ENCODE measurements around the gene CACTIN. TPM values are rescaled to one million over a fixed set of nuclear protein-coding genes. Genes with fewer than 3 reads are reported as not detected.

The CACTIN gene
- total and polyA plus RNA-seq, 2 of the 8 experiments (the other 6 are each of a cell fraction or from before 2014, with no cell fraction given): 25.8 to 29.9 TPM

- TF ChIP-seq CHD7 (IDR thresholded peaks at IDR 0.05; ENCODE audit: insufficient replicate concordance, low read length) (no peak), ATF2 (IDR thresholded peaks at IDR 0.05; ENCODE audit: low read length) (no peak), HDAC6 (IDR thresholded peaks at IDR 0.05; ENCODE audit: low read depth, low read length) (no peak), MAFK (IDR thresholded peaks at IDR 0.05; ENCODE audit: low read depth, low read length) (no peak), ZNF274 (IDR thresholded peaks at IDR 0.05; ENCODE audit: borderline replicate concordance, extremely low read depth, low read length) (no peak), CHD2 (IDR thresholded peaks at IDR 0.05; ENCODE audit: low read length) (no peak), RBBP5 (IDR thresholded peaks at IDR 0.05; ENCODE audit: borderline replicate concordance, low read depth, low read length) (no peak)
These were observed 15.6 kb downstream of the CACTIN start (continued) for GRCh38 chr19:3610745-3611717.
